ENCODE data around the gene CTSF.

DNA sequence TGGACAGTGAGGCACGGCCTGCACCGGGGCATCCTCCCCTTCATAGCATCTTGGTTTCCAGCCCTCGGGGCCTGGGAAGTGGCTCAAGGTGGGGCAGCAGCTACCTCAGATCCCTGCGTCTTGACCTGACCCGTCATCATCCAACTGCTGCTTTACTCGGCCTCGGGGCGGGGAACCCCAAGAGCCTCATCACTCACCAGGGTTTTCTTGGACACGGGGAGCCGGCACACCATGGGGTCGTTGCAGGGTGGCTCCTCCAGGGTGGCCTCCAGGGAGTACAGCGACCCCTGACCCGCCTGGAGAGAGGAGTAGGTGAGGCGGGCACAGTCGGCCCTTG is 651 bp downstream of the CTSF start:
- TF ChIP-seq CTCF (IDR thresholded peaks at IDR 0.05; ENCODE audit: low read length) (no peak), EZH2 (IDR thresholded peaks at IDR 0.05; ENCODE audit: borderline replicate concordance, low read length) (no peak)
